Stimulated activated CD8-positive, alpha-beta memory T cell treated with anti-CD3 and anti-CD28 coated beads, Interleukin-15, amount 100 ng/mL, for 24 hours (primary cell): Measurements from ENCODE around the gene MED12.
A peak's percentile ranks its signal among the peaks of the same experiment; 100 is the strongest.
"Not testable (repeated sequence)": the region's sequence is repeated elsewhere in the genome, so short reads cannot be mapped to it uniquely, and the experiment has no call there.

Source experiments
- DNase-seq: peaks from one replicate; pipeline ENCODE4 v3.0.0-alpha.2; 2020; ENCODE audit warnings: low read depth

Gene MED12

GRCh38 chrX:71162981-71163380 is 44.6 kb downstream of the MED12 start:
- DNase-seq = no peak

GRCh38 chrX:71164071-71164470 is 45.7 kb downstream of the MED12 start:
- DNase-seq = no peak

- DNase-seq = no peak
Observed at GRCh38 chrX:71166461-71166860, 48.1 kb downstream of the MED12 start.

GRCh38 chrX:71167031-71167781 is 48.8 kb downstream of the MED12 start:
- no peak for DNase-seq

GRCh38 chrX:71168134-71168533 is 49.7 kb downstream of the MED12 start:
- DNase-seq = no peak

- DNase-seq = no peak
Observed at GRCh38 chrX:71169586-71169985, 51.2 kb downstream of the MED12 start.

GRCh38 chrX:71170660-71171059 is 52.3 kb downstream of the MED12 start:
- no peak for DNase-seq

GRCh38 chrX:71171110-71171801 is 52.9 kb downstream of the MED12 start:
- DNase-seq = no peak

GRCh38 chrX:71173440-71173839 is 55.0 kb downstream of the MED12 start:
- no peak for DNase-seq

GRCh38 chrX:71174795-71175194 is 56.4 kb downstream of the MED12 start:
- no peak for DNase-seq

- no peak for DNase-seq
Observed at GRCh38 chrX:71175531-71175930, 57.1 kb downstream of the MED12 start.

GRCh38 chrX:71177327-71177726 is 58.9 kb downstream of the MED12 start:
- DNase-seq = no peak

GRCh38 chrX:71178908-71179307 is 60.5 kb downstream of the MED12 start:
- DNase-seq = no peak

GRCh38 chrX:71180579-71181265 is 62.3 kb downstream of the MED12 start:
- DNase-seq = not testable (repeated sequence)

GRCh38 chrX:71181558-71181909 is 63.1 kb downstream of the MED12 start:
- peak; percentile 4 for DNase-seq

GRCh38 chrX:71181910-71182799 is 63.8 kb downstream of the MED12 start:
- peak; percentile 31 for DNase-seq

GRCh38 chrX:71182871-71183270 is 64.5 kb downstream of the MED12 start:
- no peak for DNase-seq

- DNase-seq = no peak
Observed at GRCh38 chrX:71183341-71183740, 64.9 kb downstream of the MED12 start.

- no peak for DNase-seq
Observed at GRCh38 chrX:71184092-71184491, 65.7 kb downstream of the MED12 start.

GRCh38 chrX:71184803-71185495 is 66.6 kb downstream of the MED12 start:
- DNase-seq = no peak

- DNase-seq = no peak
Observed at GRCh38 chrX:71191248-71191647, 72.9 kb downstream of the MED12 start.
